KOPT-K1 (cell line): ENCODE data around the gene SLC35F3.
A peak's percentile ranks its signal among the peaks of the same experiment; 100 is the strongest.

ENCODE experiments used
- H3K27ac ChIP-seq: fragments of 200-600 bp; sonication (generic); 2 replicates; pipeline ENCODE4 v1.5.1; 2016; ENCODE audit warnings: antibody characterized with exemption, mild to moderate bottlenecking, low read depth, low read length; ENCODE audit not compliant: poor library complexity, severe bottlenecking
- H3K36me3 ChIP-seq: fragments of 200-600 bp; sonication (generic); 2 replicates; pipeline ENCODE4 v1.5.1; 2017; ENCODE audit warnings: antibody characterized with exemption, mild to moderate bottlenecking, low read length, moderate library complexity; ENCODE audit not compliant: insufficient read depth
- H3K9me3 ChIP-seq: fragments of 200-600 bp; sonication (generic); 2 replicates; pipeline ENCODE4 v1.5.1; 2017; ENCODE audit warnings: antibody characterized with exemption, low read length, mild to moderate bottlenecking; ENCODE audit not compliant: insufficient read depth, poor library complexity, severe bottlenecking

SLC35F3 gene

GRCh38 chr1:234368320-234369032, 464.0 kb downstream of the SLC35F3 start:
- H3K9me3 ChIP-seq: no peaks in the 10 kb centered on the region
- no peak overlapping the region for H3K27ac ChIP-seq
- no peaks in the 10 kb centered on the region for H3K36me3 ChIP-seq

- Histone ChIP-seq H3K27ac (no peak overlapping the region), H3K9me3 (no peaks in the 10 kb centered on the region), H3K36me3 (no peaks in the 10 kb centered on the region)
Measured at GRCh38 chr1:234369033-234369430, 464.6 kb downstream of the SLC35F3 start.

DNA sequence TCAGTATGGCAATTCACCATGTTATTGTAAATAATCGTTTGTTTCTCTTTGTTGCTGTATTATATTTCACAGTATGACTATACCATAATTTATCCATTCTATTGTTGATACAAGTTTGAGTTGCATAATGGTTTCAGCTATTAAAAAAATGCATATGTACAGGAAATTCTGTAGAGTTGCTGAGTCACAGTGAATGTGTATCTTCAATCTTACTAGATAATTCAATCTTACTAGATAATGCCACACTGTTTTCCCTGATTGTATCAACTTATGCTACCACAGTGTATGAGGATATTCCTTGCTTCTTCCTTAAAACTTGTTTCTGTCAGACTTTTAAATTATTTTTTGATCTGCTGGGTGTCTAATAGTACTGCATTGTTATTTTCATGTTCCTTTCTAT, 465.3 kb downstream of the SLC35F3 start:
- H3K27ac ChIP-seq: no peak overlapping the region
- H3K36me3 ChIP-seq: no peaks in the 10 kb centered on the region
- no peaks in the 10 kb centered on the region for H3K9me3 ChIP-seq

- Histone ChIP-seq H3K27ac (no peak overlapping the region), H3K36me3 (peaks cover 13% of the 10 kb centered on the region), H3K9me3 (no peaks in the 10 kb centered on the region)
Measured at GRCh38 chr1:234371414-234371813, 466.9 kb downstream of the SLC35F3 start.

- H3K36me3 ChIP-seq: peaks cover 21% of the 10 kb centered on the region
- peak overlapping the region; percentile 90 for H3K27ac ChIP-seq
- no peaks in the 10 kb centered on the region for H3K9me3 ChIP-seq
Measured at GRCh38 chr1:234372011-234372757, 467.7 kb downstream of the SLC35F3 start.

- peak within 1 kb of the TSS; percentile 90 for H3K27ac ChIP-seq
- H3K9me3 ChIP-seq: no peaks in the 10 kb centered on the region
Measured at GRCh38 chr1:234373064-234373958, 468.8 kb downstream of the SLC35F3 start, which contains the start of gene COA6. COA6 (plus strand) TSS chr1:234373456; CDS start chr1:234373467, 11 bp downstream.

GRCh38 chr1:234373959-234374254, 469.4 kb downstream of the SLC35F3 start:
- Histone ChIP-seq H3K36me3 (peaks cover 38% of the 10 kb centered on the region), H3K9me3 (no peaks in the 10 kb centered on the region), H3K27ac (peak overlapping the region; percentile 90)

More at GRCh38 chr1:234373064-234373958, 468.8 kb downstream of the SLC35F3 start, which contains the start of gene COA6:
- H3K36me3 ChIP-seq: peaks cover 32% of the 10 kb centered on the region
